Mucosa of stomach (tissue), 1 donor: Measurements from ENCODE around the gene EEA1.
"Not testable (repeated sequence)": the region's sequence is repeated elsewhere in the genome, so short reads cannot be mapped to it uniquely, and the experiment has no call there.

Experiments
- H3K27me3 ChIP-seq: one replicate; pipeline ENCODE4 v1.7.0; 2013; ENCODE audit warnings: mild to moderate bottlenecking, low read length; ENCODE audit not compliant: control insufficient read depth, insufficient read depth
- H3K36me3 ChIP-seq: one replicate; pipeline ENCODE4 v1.7.0; 2013; ENCODE audit warnings: low read length; ENCODE audit not compliant: control insufficient read depth, insufficient read depth
- H3K4me1 ChIP-seq: one replicate; pipeline ENCODE4 v1.7.0; 2013; ENCODE audit warnings: mild to moderate bottlenecking, low read length; ENCODE audit not compliant: control insufficient read depth, insufficient read depth
- H3K4me3 ChIP-seq: one replicate; pipeline ENCODE4 v1.7.0; 2013; ENCODE audit warnings: low read length
- H3K9ac ChIP-seq: one replicate; pipeline ENCODE4 v1.7.0; 2013; ENCODE audit warnings: mild to moderate bottlenecking, low read length, moderate library complexity
- H3K9me3 ChIP-seq: one replicate; pipeline ENCODE4 v1.7.0; 2013; ENCODE audit warnings: mild to moderate bottlenecking, low read length, moderate library complexity; ENCODE audit not compliant: control insufficient read depth
- donor health status: Pancreatic carcinoma.

Gene EEA1

GRCh38 chr12:92828565-92828964, 100.5 kb downstream of the EEA1 start:
- Histone ChIP-seq H3K4me1 (no peaks in the 10 kb centered on the region), H3K9ac (no peak overlapping the region), H3K9me3 (no peaks in the 10 kb centered on the region), H3K36me3 (no peaks in the 10 kb centered on the region), H3K4me3 (no peak overlapping the region), H3K27me3 (no peaks in the 10 kb centered on the region)

GRCh38 chr12:92827836-92828431, 101.2 kb downstream of the EEA1 start:
- no peaks in the 10 kb centered on the region for H3K36me3 ChIP-seq
- H3K27me3 ChIP-seq: no peaks in the 10 kb centered on the region
- H3K4me1 ChIP-seq: no peaks in the 10 kb centered on the region
- no peaks in the 10 kb centered on the region for H3K9me3 ChIP-seq
- H3K4me3 ChIP-seq: no peak overlapping the region
- H3K9ac ChIP-seq: no peak overlapping the region

- Histone ChIP-seq H3K9ac (no peak overlapping the region), H3K4me1 (no peaks in the 10 kb centered on the region), H3K9me3 (no peaks in the 10 kb centered on the region), H3K27me3 (no peaks in the 10 kb centered on the region), H3K36me3 (no peaks in the 10 kb centered on the region), H3K4me3 (no peak overlapping the region)
Measured at GRCh38 chr12:92821142-92821541, 108.0 kb downstream of the EEA1 start.

- Histone ChIP-seq H3K27me3 (no peaks in the 10 kb centered on the region), H3K9ac (no peak overlapping the region), H3K4me1 (no peaks in the 10 kb centered on the region), H3K36me3 (no peaks in the 10 kb centered on the region), H3K4me3 (no peak overlapping the region), H3K9me3 (no peaks in the 10 kb centered on the region)
Measured at GRCh38 chr12:92814584-92814983, 114.5 kb downstream of the EEA1 start.

- no peaks in the 10 kb centered on the region for H3K36me3 ChIP-seq
- H3K4me1 ChIP-seq: no peaks in the 10 kb centered on the region
- H3K27me3 ChIP-seq: no peaks in the 10 kb centered on the region
- H3K9ac ChIP-seq: no peak overlapping the region
- no peaks in the 10 kb centered on the region for H3K9me3 ChIP-seq
- no peak overlapping the region for H3K4me3 ChIP-seq
Measured at GRCh38 chr12:92810370-92810769, 118.7 kb downstream of the EEA1 start.

- Histone ChIP-seq H3K4me3 (no peak overlapping the region), H3K9ac (no peak overlapping the region), H3K36me3 (no peaks in the 10 kb centered on the region), H3K4me1 (no peaks in the 10 kb centered on the region), H3K9me3 (no peaks in the 10 kb centered on the region), H3K27me3 (no peaks in the 10 kb centered on the region)
Measured at GRCh38 chr12:92803903-92804302, 125.2 kb downstream of the EEA1 start.

GRCh38 chr12:92802906-92803305, 126.2 kb downstream of the EEA1 start:
- no peaks in the 10 kb centered on the region for H3K9me3 ChIP-seq
- H3K9ac ChIP-seq: no peak overlapping the region
- H3K4me3 ChIP-seq: no peak overlapping the region
- H3K4me1 ChIP-seq: no peaks in the 10 kb centered on the region
- no peaks in the 10 kb centered on the region for H3K36me3 ChIP-seq
- H3K27me3 ChIP-seq: no peaks in the 10 kb centered on the region

- Histone ChIP-seq H3K9ac (no peak overlapping the region), H3K27me3 (no peaks in the 10 kb centered on the region), H3K9me3 (no peaks in the 10 kb centered on the region), H3K4me1 (no peaks in the 10 kb centered on the region), H3K4me3 (no peak overlapping the region), H3K36me3 (no peaks in the 10 kb centered on the region)
Measured at GRCh38 chr12:92796650-92797049, 132.4 kb downstream of the EEA1 start.

GRCh38 chr12:92794814-92795213, 134.3 kb downstream of the EEA1 start:
- H3K9ac ChIP-seq: no peak overlapping the region
- H3K4me1 ChIP-seq: no peaks in the 10 kb centered on the region
- H3K4me3 ChIP-seq: no peak overlapping the region
- no peaks in the 10 kb centered on the region for H3K9me3 ChIP-seq
- H3K36me3 ChIP-seq: no peaks in the 10 kb centered on the region
- H3K27me3 ChIP-seq: no peaks in the 10 kb centered on the region

- H3K36me3 ChIP-seq, H3K9me3 ChIP-seq, H3K4me3 ChIP-seq, H3K4me1 ChIP-seq, H3K9ac ChIP-seq, H3K27me3 ChIP-seq: not testable (repeated sequence)
Measured at GRCh38 chr12:92794356-92794755, 134.7 kb downstream of the EEA1 start.

GRCh38 chr12:92786045-92786444, 143.1 kb downstream of the EEA1 start:
- H3K4me3 ChIP-seq: no peak overlapping the region
- H3K4me1 ChIP-seq: no peaks in the 10 kb centered on the region
- no peaks in the 10 kb centered on the region for H3K9me3 ChIP-seq
- no peaks in the 10 kb centered on the region for H3K27me3 ChIP-seq
- H3K9ac ChIP-seq: no peak overlapping the region
- H3K36me3 ChIP-seq: no peaks in the 10 kb centered on the region

- H3K36me3 ChIP-seq: no peaks in the 10 kb centered on the region
- H3K9ac ChIP-seq: no peak overlapping the region
- no peaks in the 10 kb centered on the region for H3K27me3 ChIP-seq
- no peaks in the 10 kb centered on the region for H3K4me1 ChIP-seq
- no peak overlapping the region for H3K4me3 ChIP-seq
- H3K9me3 ChIP-seq: no peaks in the 10 kb centered on the region
Measured at GRCh38 chr12:92785563-92785950, 143.5 kb downstream of the EEA1 start.
